HG02623 (cell line): ENCODE data around the gene SCN1A.
"Not testable (repeated sequence)": the region's sequence is repeated elsewhere in the genome, so short reads cannot be mapped to it uniquely, and the experiment has no call there.

Source experiments
- ATAC-seq: cut with Tn5 transposase; IDR thresholded peaks from one replicate; pipeline ENCODE4 v1.9.1; 2021; ENCODE audit warnings: moderate library complexity; ENCODE audit not compliant: unreplicated experiment

SCN1A gene

GRCh38 chr2:166127217-166128155 lies at the start of gene SCN1A:
TSS of gene SCN1A (minus strand) at chr2:166128020. CDS start at chr2:166073621, 54,399 bp downstream.
- no peak for ATAC-seq

DNA sequence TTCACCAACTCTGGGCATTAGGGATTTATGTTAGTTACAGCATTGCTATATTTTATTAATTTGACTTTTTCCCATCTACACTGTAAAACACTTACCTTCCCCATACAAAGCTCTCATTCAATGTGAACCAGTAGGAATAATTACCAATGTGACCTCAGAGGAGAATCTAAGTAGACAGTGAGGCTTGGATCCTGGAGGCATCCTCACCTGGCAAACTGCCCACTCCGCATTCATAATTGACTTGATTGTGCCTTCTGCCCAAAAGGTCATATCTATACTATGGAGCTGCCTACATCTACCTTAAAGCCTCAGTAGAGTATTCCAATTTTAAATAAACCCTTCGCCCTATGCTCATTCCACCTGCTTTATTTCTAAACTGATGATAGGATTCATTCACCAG lies 45.4 kb upstream of the SCN1A start:
- ATAC-seq: no peak

DNA sequence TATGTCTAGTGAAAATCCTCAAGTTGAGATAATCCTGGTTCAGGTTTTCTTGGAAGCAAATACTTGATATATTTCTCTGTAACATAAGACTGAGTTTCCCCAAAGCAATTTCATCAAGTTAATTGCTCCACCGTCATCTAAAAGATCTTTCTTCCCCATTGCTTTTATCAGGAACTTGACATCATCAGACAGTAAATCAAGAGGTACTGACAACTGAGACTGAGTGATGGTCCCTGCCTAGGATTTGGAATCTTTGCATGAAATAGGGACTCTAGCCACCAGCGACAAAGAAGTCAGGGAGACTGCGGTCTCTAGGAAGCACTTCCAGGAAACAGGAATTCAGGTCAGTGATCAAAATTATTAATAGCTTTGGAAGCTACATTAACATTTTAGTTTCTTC lies 43.4 kb upstream of the SCN1A start:
- no peak for ATAC-seq

DNA sequence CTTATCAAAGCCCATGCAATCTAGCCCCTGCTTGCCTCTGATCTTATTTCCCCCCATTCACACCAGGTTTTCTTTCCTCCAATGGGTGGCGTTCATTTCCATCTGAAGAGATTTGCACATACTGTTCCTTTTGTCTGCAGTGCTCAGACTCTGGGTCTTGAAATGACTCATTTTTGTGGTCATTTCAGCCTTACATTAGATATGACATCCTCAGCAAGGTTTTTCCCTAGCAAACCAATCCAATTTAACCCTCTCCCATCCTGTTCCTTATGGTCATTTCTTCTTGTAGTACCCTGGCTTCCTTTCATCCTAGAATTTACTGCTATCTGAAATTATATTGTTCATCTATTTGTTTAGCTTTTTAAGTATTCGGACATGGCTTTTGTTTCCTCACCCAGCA lies 42.5 kb upstream of the SCN1A start:
- ATAC-seq: no peak

GRCh38 chr2:166167449-166167848 lies 39.6 kb upstream of the SCN1A start:
- ATAC-seq: no peak

DNA sequence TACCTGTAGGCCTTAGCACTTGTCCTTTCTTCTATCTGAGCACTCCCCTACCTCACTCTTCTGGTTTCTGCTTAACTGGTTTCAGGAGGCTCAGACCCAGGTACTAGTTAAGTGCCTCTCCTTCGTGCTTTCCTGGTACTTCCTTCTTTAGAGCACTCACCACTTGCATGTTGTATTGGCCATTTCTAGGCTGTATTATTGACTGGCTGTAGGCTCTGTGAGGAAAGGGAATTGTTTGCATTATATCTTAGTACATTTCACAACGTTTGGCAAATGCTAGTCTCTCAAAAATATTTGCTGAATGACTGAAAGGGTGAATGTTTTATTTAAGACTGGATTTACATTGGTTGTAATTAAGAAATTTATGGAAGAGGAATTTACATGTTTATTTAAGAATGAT lies 36.0 kb upstream of the SCN1A start:
- ATAC-seq: no peak

- ATAC-seq: no peak
Observed at GRCh38 chr2:166158546-166158945, 30.7 kb upstream of the SCN1A start.

GRCh38 chr2:166157578-166157977 lies 29.8 kb upstream of the SCN1A start:
- no peak for ATAC-seq

- ATAC-seq: no peak
Observed at GRCh38 chr2:166156985-166157490, 29.2 kb upstream of the SCN1A start.

GRCh38 chr2:166155589-166155988 lies 27.8 kb upstream of the SCN1A start:
- no peak for ATAC-seq

DNA sequence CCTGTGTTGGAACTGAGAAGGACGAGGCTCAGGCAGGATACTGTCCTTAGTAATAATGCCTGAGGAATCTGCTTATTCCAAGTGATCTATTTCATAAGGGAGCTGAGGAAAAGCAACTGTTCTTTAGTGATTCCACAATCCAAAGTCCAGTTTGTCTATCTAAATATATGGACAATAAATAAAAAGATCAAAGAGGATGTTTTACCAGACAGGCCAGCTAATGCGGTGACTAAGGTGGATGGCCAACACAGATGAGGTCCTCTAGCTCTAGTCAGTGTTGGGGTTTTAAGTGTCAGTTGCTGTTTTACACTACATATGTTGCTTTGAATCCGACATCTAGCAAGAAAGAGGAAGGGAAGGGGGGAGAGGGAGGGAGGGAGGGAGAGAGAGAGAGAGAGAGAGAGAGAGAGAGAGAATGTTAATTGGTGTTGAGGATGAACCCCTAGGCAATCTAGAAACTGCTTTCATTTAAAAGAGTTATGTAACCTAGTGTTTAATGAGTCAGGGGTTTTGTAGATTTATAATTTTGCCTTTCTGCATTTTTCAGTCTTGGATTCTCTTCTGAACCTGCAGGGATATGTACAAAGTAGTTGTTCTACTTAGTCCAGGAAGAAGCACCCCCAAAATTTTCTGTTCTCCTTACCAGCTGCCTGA lies 27.0 kb upstream of the SCN1A start:
- no peak for ATAC-seq

DNA sequence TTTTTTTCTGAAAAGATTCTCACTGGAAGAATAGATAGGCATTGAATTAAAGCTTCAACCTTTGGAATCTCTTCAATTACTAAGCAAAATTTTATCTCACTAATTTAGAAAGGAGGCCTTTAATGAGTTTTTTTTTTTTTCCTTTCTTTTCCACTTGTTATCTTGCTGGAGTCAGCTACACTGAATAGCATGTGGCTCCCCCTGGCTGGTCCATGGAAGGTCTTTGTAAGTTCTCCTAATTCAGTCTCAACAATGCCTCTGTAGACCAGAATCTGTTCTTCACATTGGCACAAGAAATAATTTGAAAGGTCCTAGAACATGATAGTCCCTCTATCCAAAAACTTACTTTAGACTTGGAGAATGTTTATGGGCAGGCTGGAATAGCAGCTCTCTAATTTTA lies 24.2 kb upstream of the SCN1A start:
- no peak for ATAC-seq

- no peak for ATAC-seq
Observed at GRCh38 chr2:166148500-166149400, 20.9 kb upstream of the SCN1A start.

DNA sequence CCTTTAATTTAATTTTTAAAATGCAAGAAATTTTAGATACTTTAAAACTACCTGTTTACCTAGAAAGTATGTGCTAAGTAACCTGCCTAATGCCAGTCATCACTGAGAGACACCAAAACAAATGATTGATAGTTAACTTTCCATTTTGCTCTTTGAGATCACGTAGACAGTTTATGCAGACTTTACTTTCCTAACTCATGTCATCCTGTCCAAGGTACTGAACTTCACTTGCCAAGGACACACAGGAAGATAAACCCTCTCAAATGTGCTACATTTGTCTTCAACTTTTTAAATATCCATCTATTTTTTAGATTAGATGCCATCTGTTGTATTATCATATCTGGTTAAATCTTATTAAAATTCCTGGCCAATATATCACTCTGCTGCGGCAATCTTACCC lies 20.1 kb upstream of the SCN1A start:
- no peak for ATAC-seq

DNA sequence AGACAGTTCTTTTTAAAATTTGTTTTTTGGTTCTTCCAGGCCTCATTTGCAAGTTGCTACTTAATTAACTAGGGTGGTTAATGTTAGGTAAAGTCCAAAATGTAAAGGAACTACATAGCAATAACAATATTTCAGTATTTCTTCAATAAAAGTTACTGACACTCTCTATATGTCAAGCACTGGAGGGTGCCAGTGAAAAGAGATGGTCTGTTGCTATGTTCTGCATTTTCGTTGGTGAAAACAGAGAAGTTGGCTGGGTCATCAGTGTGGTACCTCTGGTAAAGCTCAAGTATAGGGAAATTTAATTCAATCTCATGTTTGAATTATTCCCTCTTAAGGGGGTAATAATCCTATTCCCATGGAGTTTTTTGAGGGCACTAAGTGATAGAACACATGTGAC lies 16.3 kb upstream of the SCN1A start:
- ATAC-seq: no peak

DNA sequence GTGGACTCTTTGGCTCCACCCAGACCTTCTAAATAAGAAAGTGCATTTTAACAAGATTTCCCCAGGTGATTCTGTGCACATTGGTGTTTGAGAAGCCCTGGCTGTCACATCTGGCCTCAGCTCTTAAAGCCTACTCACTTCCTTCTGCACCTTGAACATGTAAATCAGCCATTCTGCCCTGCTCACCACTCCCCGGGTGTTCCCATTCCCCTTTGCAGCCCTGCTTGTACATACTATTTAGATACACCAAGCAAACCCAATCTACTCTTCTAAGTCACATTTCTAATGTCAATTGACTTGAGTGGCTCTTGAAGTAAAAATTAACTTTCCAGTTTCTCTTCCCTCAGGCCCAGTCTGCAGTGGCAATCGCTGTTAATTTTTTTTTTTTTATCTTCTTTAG lies 13.1 kb upstream of the SCN1A start:
- ATAC-seq: no peak

- no peak for ATAC-seq
Observed at GRCh38 chr2:166140475-166140874, 12.7 kb upstream of the SCN1A start.

DNA sequence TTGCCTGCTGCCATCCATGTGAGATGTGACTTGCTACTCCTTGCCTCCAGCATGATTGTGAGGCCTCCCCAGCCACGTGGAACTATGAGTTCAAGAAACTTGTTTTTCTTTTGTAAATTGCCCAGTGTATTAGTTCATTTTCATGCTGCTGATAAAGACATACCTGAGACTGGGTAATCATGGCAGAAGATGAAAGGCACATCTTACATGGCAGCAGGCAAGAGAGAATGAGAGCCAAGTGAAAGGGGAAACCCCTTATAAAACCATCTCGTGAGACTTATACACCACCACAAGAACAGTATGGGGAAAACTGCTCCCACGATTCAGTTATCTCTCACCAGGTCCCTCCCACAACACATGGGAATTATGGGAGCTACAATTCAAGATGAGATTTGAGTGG lies 11.7 kb upstream of the SCN1A start:
- ATAC-seq: not testable (repeated sequence)

DNA sequence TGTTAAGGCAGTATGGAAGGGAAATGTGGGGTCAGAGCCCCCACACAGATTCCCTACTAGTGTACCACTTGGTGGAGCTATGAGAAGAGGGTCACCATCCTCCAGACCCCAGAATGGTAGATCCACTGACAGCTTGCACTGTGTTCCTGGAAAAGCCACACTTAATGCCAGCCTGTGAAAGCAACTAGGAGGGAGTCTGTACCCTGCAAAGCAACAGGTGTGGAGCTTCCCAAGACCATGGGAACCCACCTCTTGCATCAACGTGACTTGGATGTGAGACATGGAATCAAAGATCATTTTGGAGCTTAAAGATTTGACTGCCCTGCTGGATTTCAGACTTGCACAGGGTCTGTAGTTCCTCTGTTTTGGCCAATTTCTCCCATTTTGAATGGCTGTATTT lies 10.8 kb upstream of the SCN1A start:
- no peak for ATAC-seq

- ATAC-seq: no peak
Observed at GRCh38 chr2:166138144-166138543, 10.3 kb upstream of the SCN1A start.

DNA sequence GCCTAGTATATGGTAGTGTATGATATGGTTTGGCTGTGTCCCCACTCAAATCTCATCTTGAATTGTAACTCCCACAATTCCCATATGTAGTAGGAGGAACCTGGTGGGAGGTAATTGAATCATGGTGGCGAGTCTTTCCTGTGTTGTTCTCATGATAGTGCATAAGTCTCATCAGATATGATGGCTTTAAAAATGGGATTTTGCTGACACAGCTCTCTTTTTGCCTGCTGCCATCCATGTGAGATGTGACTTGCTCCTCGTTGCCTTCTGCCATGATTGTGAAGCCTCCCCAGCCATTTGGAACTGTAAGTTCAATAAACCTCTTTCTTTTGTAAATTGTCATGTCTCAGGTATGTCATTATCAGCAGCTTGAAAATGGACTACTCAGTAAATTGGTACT lies 9.5 kb upstream of the SCN1A start:
- ATAC-seq: no peak
